HepG2 (cell line): ENCODE data around the gene GGT1. TPM values are rescaled to one million over a fixed set of nuclear protein-coding genes. Genes with fewer than 3 reads are reported as not detected.

Experiments
- AGO2 ChIP-seq: fragments of 200-400 bp; formaldehyde crosslinking; optimal IDR thresholded peaks from 2 replicates; pipeline ENCODE3; 2017; ENCODE audit warnings: mild to moderate bottlenecking, low read depth, low read length, moderate library complexity
- MEIS1 ChIP-seq: sonication (generic); formaldehyde crosslinking; IDR thresholded peaks from 2 replicates; pipeline ENCODE4 v1.9.0; 2021; ENCODE audit warnings: mild to moderate bottlenecking, missing genetic modification reagents, moderate library complexity, borderline replicate concordance
- MTF1 ChIP-seq: sonication (generic); formaldehyde crosslinking; IDR thresholded peaks from 2 replicates; pipeline ENCODE4 v1.5.0; 2020; ENCODE audit warnings: missing genetic modification reagents
- NFYC ChIP-seq: IDR thresholded peaks from 2 replicates; pipeline ENCODE4 v1.6.1; 2016; ENCODE audit warnings: missing genetic modification reagents, missing compliant biosample characterization
- NONO ChIP-seq, 2 experiments: fragments of 450-650 bp in 1 of 2; sonication (generic) in 1 of 2; formaldehyde crosslinking in 1 of 2; IDR thresholded peaks in 1 of 2; conservative IDR thresholded peaks in 1 of 2; 2 replicates each; pipeline versions ENCODE4 v1.6.1 to v1.8.0; 2017 to 2022; ENCODE audit warnings: mild to moderate bottlenecking in 1 of 2, missing genetic modification reagents in 1 of 2, moderate library complexity in 1 of 2
- POLR2A ChIP-seq, 2 experiments: IDR thresholded peaks; 2 replicates each; pipeline ENCODE4 v1.6.1; 2011; ENCODE audit warnings: low read depth in 2 of 2, low read length in 2 of 2, mild to moderate bottlenecking in 1 of 2, moderate library complexity in 1 of 2; ENCODE audit not compliant: insufficient read depth in 1 of 2
- RBFOX2 ChIP-seq: fragments of 200-400 bp; formaldehyde crosslinking; IDR thresholded peaks from 2 replicates; pipeline ENCODE4 v1.6.1; 2017; ENCODE audit warnings: low read depth, mild to moderate bottlenecking, low read length
- RFXANK ChIP-seq: IDR thresholded peaks from 2 replicates; pipeline ENCODE4 v1.6.1; 2016
- SNAI1 ChIP-seq: sonication (generic); formaldehyde crosslinking; IDR thresholded peaks from 2 replicates; pipeline ENCODE4 v1.5.0; 2020; ENCODE audit warnings: mild to moderate bottlenecking, missing genetic modification reagents, borderline replicate concordance
- TEF ChIP-seq: sonication (generic); formaldehyde crosslinking; IDR thresholded peaks from 2 replicates; pipeline ENCODE4 v1.5.0; 2020; ENCODE audit warnings: missing genetic modification reagents
- THAP11 ChIP-seq: IDR thresholded peaks from 2 replicates; pipeline ENCODE4 v1.6.1; 2016; ENCODE audit warnings: missing biosample characterization, missing genetic modification reagents
- ZNF407 ChIP-seq: sonication (generic); formaldehyde crosslinking; IDR thresholded peaks from one replicate; pipeline ENCODE4 v1.5.1; 2020; ENCODE audit warnings: mild to moderate bottlenecking, missing genetic modification reagents; ENCODE audit errors: not compliant biosample characterization
- ZNF629 ChIP-seq: sonication (generic); formaldehyde crosslinking; conservative IDR thresholded peaks from 2 replicates; pipeline ENCODE4 v1.5.0; 2020; ENCODE audit warnings: missing genetic modification reagents
- ZNF749 ChIP-seq: sonication (generic); formaldehyde crosslinking; IDR thresholded peaks from 2 replicates; pipeline ENCODE4 v1.8.0; 2022; ENCODE audit warnings: mild to moderate bottlenecking, missing genetic modification reagents, moderate library complexity, borderline replicate concordance
- ZNF788 ChIP-seq: sonication (generic); formaldehyde crosslinking; IDR thresholded peaks from 2 replicates; pipeline ENCODE4 v1.5.0; 2020; ENCODE audit warnings: mild to moderate bottlenecking, missing genetic modification reagents, borderline replicate concordance
- ZSCAN25 ChIP-seq: sonication (generic); formaldehyde crosslinking; IDR thresholded peaks from 2 replicates; pipeline ENCODE4 v1.8.0; 2022; ENCODE audit warnings: mild to moderate bottlenecking, missing genetic modification reagents
- polyA plus RNA-seq, 8 experiments: library from polyadenylated mRNA; depleted of rRNA in 3 of 8; stranded (reverse) in 7 of 8; unstranded in 1 of 8; fragments of >200 nt; fragmentation: Illumina TruSeq in 4 of 8; extraction: Trizol in 4 of 8; gene quantifications; 2 replicates each; pipeline versions ENCODE4 v1.2.1 to v1.2.3, GENCODE V29; 2011 to 2016; ENCODE audit warnings: low read depth in 4 of 8, missing spikeins in 1 of 8, mixed read lengths in 1 of 8; ENCODE audit not compliant: insufficient read depth in 1 of 8
- total RNA-seq, 5 experiments: library from RNA; depleted of rRNA; stranded (reverse); fragments of >200 nt; fragmentation: Illumina TruSeq; extraction: Trizol; gene quantifications; 2 replicates each; pipeline ENCODE4 v1.2.3, GENCODE V29; 2016; ENCODE audit warnings: low read depth in 1 of 5
- TF ChIP-seq, protein P1 (sequence below): sonication (generic); formaldehyde crosslinking; IDR thresholded peaks from 2 replicates; pipeline ENCODE4 v1.8.1; 2022; ENCODE audit warnings: mild to moderate bottlenecking, missing genetic modification reagents
- TF ChIP-seq, protein P2 (sequence below): IDR thresholded peaks from 2 replicates; pipeline ENCODE4 v1.6.1; 2016; ENCODE audit warnings: low read depth, borderline replicate concordance

Gene GGT1
- total and polyA plus RNA-seq, 2 of the 13 experiments (the other 11 are each of a cell fraction or from before 2014, with no cell fraction given) = 29.9 to 103 TPM

- TF ChIP-seq ZNF407 (CRISPR knock-in tag) (peak; percentile 46), RBFOX2 (peak; percentile 93), MEIS1 (CRISPR knock-in tag) (no peak), TEF (no peak), RFXANK (CRISPR knock-in tag) (0 out of 2 replicates have a peak, but pooled peaks have one; percentile 18), SNAI1 (CRISPR knock-in tag) (no peak), MTF1 (CRISPR knock-in tag) (no peak), AGO2 (peak; percentile 8), ZNF788 (CRISPR knock-in tag) (peak; percentile 68; the same call in 1 of the 2 replicates), ZNF749 (CRISPR knock-in tag) (no peak), NFYC (peak; percentile 37; the same call in 1 of the 2 replicates), THAP11 (CRISPR knock-in tag) (peak; percentile 67; the same call in 1 of the 2 replicates), ZNF629 (CRISPR knock-in tag) (no peak; the same call in 1 of the 2 replicates), ZSCAN25 (no peak), POLR2A (IDR thresholded peaks at IDR 0.05; ENCODE audit: insufficient read depth in 1 of 2, low read depth in 2 of 2, low read length in 2 of 2) (peak; percentile 86 to 94), NONO (IDR thresholded peaks at IDR 0.05) (no peak), NONO (CRISPR knock-in tag; conservative IDR thresholded peaks at IDR 0.05) (peak; percentile 83)
- TF ChIP-seq, protein P1, sequence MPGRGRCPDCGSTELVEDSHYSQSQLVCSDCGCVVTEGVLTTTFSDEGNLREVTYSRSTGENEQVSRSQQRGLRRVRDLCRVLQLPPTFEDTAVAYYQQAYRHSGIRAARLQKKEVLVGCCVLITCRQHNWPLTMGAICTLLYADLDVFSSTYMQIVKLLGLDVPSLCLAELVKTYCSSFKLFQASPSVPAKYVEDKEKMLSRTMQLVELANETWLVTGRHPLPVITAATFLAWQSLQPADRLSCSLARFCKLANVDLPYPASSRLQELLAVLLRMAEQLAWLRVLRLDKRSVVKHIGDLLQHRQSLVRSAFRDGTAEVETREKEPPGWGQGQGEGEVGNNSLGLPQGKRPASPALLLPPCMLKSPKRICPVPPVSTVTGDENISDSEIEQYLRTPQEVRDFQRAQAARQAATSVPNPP = peak; percentile 75; the same call in 1 of the 2 replicates
- TF ChIP-seq, protein P2, sequence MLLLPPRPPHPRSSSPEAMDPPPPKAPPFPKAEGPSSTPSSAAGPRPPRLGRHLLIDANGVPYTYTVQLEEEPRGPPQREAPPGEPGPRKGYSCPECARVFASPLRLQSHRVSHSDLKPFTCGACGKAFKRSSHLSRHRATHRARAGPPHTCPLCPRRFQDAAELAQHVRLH (CRISPR knock-in tag) = peak; percentile 69; the same call in 1 of the 2 replicates
Observed at GRCh38 chr22:24592851-24593558, 10.0 kb upstream of the GGT1 start, which contains the start of gene LRRC75B (continued).
